HEK293 (cell line): ENCODE measurements around the gene CRISP1.

Experiments
- CTCF ChIA-PET: fragments of 350-600 bp; formaldehyde crosslinking; extraction: SDS; loops from one replicate; lab custom pipeline; 2021; ENCODE audit warnings: antibody characterized with exemption; lab: Yijun Ruan, JAX
- POLR2A ChIA-PET: fragments of 300-600 bp; formaldehyde crosslinking; extraction: SDS; loops from one replicate; lab custom pipeline; 2020; ENCODE audit warnings: antibody characterized with exemption, inconsistent platforms; lab: Yijun Ruan, JAX
- H3K27ac ChIP-seq: fragments of 200-500 bp; sonication (Bioruptor generic); 2 replicates; pipeline ENCODE4 v1.5.1; 2014; ENCODE audit warnings: low read depth, low read length, control low read depth, inconsistent platforms; ENCODE audit errors: extremely low read depth
- H3K36me3 ChIP-seq, 2 experiments: fragments of 200-500 bp in 1 of 2; sonication (Bioruptor generic) in 1 of 2; 1 replicate in 1 of 2; 2 replicates in 1 of 2; pipeline ENCODE4 v1.5.1; 2014 to 2017; ENCODE audit warnings: inconsistent platforms in 2 of 2, low read length in 2 of 2; ENCODE audit not compliant: control insufficient read depth in 2 of 2, insufficient read depth in 1 of 2
- H3K4me1 ChIP-seq: fragments of 200-500 bp; sonication (Bioruptor generic); 2 replicates; pipeline ENCODE4 v1.5.1; 2014; ENCODE audit warnings: mild to moderate bottlenecking, low read length, inconsistent platforms; ENCODE audit not compliant: control insufficient read depth, insufficient read depth
- H3K4me3 ChIP-seq: 2 replicates; pipeline ENCODE4 v1.5.1; 2011; ENCODE audit warnings: low read depth, mild to moderate bottlenecking, control low read depth, low read length, moderate library complexity
- H3K9me3 ChIP-seq: fragments of 200-500 bp; sonication (Bioruptor generic); 2 replicates; pipeline ENCODE4 v1.5.1; 2014; ENCODE audit warnings: low read depth, low read length, inconsistent platforms; ENCODE audit not compliant: control insufficient read depth, insufficient read depth
- BCL11B ChIP-seq: fragments of 450-650 bp; formaldehyde crosslinking; IDR thresholded peaks from 2 replicates; pipeline ENCODE4 v1.5.1; 2016; ENCODE audit warnings: low read depth, missing biosample characterization, missing genetic modification characterization
- SETDB1 ChIP-seq: IDR thresholded peaks from one replicate; pipeline ENCODE4 v1.6.1; 2017; ENCODE audit warnings: mild to moderate bottlenecking, low read length, moderate library complexity, mixed read lengths; ENCODE audit not compliant: insufficient read length
- TRIM28 ChIP-seq: IDR thresholded peaks from 2 replicates; pipeline ENCODE4 v1.6.1; 2011; ENCODE audit warnings: low read length, control low read depth, borderline replicate concordance
- ZNF37A ChIP-seq: fragments of 450-650 bp; IDR thresholded peaks from 2 replicates; pipeline ENCODE4 v1.5.1; 2018; ENCODE audit warnings: missing biosample characterization, missing genetic modification characterization
- ZNF510 ChIP-seq: fragments of 450-650 bp; formaldehyde crosslinking; IDR thresholded peaks from 2 replicates; pipeline ENCODE4 v1.5.1; 2018; ENCODE audit warnings: mild to moderate bottlenecking, missing genetic modification characterization, missing biosample characterization; ENCODE audit not compliant: insufficient replicate concordance
- ZNF610 ChIP-seq: fragments of 450-650 bp; formaldehyde crosslinking; IDR thresholded peaks from 2 replicates; pipeline ENCODE4 v1.5.1; 2016; ENCODE audit warnings: missing biosample characterization, missing genetic modification characterization, borderline replicate concordance

Gene CRISP1

GRCh38 chr6:49784272-49784671, 82.1 kb downstream of the CRISP1 start:
- Histone ChIP-seq H3K4me3 (no peak overlapping the region), H3K4me1 (no peaks in the 10 kb centered on the region), H3K27ac (no peak overlapping the region), H3K36me3 (no peaks in the 10 kb centered on the region), H3K9me3 (no peaks in the 10 kb centered on the region)
- TF ChIP-seq ZNF610: no peak
- no peak for TF ChIP-seq ZNF37A (tag by site-specific recombination)
- TF ChIP-seq BCL11B (tag by site-specific recombination): no peak
- no peak for TF ChIP-seq SETDB1
- no peak for TF ChIP-seq TRIM28
- TF ChIP-seq ZNF510: no peak
- ChIA-PET POLR2A (no interaction called here), CTCF (no interaction called here)
